Neural progenitor cell (in vitro differentiated cells): ENCODE results near the gene MSANTD1.

ENCODE experiments used
- EZH2 ChIP-seq: fragments of 200-600 bp; sonication (generic); IDR thresholded peaks from 2 replicates; pipeline ENCODE4 v1.6.1; 2017; ENCODE audit warnings: antibody characterized with exemption, mild to moderate bottlenecking, moderate library complexity
- EZH2phosphoT487 ChIP-seq: fragments of 200-600 bp; sonication (generic); IDR thresholded peaks from 2 replicates; pipeline ENCODE4 v1.6.1; 2017; ENCODE audit warnings: antibody characterized with exemption
- TF ChIP-seq, protein P1 (sequence below): fragments of 200-600 bp; sonication (generic); IDR thresholded peaks from 2 replicates; pipeline ENCODE4 v1.5.1; 2017; ENCODE audit warnings: antibody characterized with exemption, mild to moderate bottlenecking

DNA sequence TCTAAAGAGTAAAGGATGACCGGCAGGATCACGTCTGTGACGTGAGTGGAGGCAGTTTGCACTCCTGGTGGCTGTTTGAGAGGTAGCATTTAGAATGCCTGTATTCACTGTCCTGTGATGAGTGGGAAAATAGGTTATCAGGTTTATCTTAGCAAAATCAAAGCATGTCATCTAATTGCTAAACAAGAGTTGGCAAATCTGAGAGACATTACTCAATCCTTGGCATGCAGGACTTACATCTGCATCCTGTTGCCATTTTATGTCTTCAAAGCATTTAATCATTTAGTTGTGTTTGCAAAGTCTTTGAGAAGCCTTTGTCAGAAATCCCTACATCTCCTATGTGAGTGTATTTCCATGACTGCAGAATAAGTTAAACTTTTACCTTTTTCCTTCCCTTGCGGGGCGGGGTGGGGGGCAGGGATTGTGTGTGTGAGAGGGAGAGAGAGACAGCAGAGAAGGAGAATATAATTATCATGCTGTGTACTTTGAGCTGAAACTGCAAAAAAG lies 41.4 kb upstream of the MSANTD1 start:
- TF ChIP-seq, protein P1, sequence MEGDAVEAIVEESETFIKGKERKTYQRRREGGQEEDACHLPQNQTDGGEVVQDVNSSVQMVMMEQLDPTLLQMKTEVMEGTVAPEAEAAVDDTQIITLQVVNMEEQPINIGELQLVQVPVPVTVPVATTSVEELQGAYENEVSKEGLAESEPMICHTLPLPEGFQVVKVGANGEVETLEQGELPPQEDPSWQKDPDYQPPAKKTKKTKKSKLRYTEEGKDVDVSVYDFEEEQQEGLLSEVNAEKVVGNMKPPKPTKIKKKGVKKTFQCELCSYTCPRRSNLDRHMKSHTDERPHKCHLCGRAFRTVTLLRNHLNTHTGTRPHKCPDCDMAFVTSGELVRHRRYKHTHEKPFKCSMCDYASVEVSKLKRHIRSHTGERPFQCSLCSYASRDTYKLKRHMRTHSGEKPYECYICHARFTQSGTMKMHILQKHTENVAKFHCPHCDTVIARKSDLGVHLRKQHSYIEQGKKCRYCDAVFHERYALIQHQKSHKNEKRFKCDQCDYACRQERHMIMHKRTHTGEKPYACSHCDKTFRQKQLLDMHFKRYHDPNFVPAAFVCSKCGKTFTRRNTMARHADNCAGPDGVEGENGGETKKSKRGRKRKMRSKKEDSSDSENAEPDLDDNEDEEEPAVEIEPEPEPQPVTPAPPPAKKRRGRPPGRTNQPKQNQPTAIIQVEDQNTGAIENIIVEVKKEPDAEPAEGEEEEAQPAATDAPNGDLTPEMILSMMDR, result no peak
- no peak for TF ChIP-seq EZH2
- no peak for TF ChIP-seq EZH2phosphoT487
